ENCODE data around the gene RBM4. TPM values are rescaled to one million over a fixed set of nuclear protein-coding genes. Genes with fewer than 3 reads are reported as not detected.
"Not testable (repeated sequence)": the region's sequence is repeated elsewhere in the genome, so short reads cannot be mapped to it uniquely, and the experiment has no call there.

The RBM4 gene, protein sequence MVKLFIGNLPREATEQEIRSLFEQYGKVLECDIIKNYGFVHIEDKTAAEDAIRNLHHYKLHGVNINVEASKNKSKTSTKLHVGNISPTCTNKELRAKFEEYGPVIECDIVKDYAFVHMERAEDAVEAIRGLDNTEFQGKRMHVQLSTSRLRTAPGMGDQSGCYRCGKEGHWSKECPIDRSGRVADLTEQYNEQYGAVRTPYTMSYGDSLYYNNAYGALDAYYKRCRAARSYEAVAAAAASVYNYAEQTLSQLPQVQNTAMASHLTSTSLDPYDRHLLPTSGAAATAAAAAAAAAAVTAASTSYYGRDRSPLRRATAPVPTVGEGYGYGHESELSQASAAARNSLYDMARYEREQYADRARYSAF
- 176 TPM for total RNA-seq

GRCh38 chr11:66638177-66639065, at the start of gene RBM4:
TSS of gene RBM4 (plus strand) at chr11:66638703. CDS start at chr11:66639712, 1,009 bp downstream.
- DNase-seq (ENCODE audit: low spot score), result peak; percentile 99

GRCh38 chr11:66589315-66589714, 49.2 kb upstream of the RBM4 start:
- not testable (repeated sequence) for DNase-seq (ENCODE audit: low spot score)

- DNase-seq (ENCODE audit: low spot score), result no peak
These were observed 48.4 kb upstream of the RBM4 start for GRCh38 chr11:66589996-66590675.

- no peak for DNase-seq (ENCODE audit: low spot score)
These were observed 47.3 kb upstream of the RBM4 start for GRCh38 chr11:66591175-66591574.

- DNase-seq (ENCODE audit: low spot score), result peak; percentile 97
These were observed 45.8 kb upstream of the RBM4 start, which contains the start of the genes CCDC87 and CCS for GRCh38 chr11:66592457-66593302. TSS of gene CCDC87 (minus strand) at chr11:66593063. CDS start at chr11:66593015, 48 bp downstream. TSS of gene CCS (plus strand) at chr11:66593185. CDS start at chr11:66593262, 77 bp downstream.

DNA sequence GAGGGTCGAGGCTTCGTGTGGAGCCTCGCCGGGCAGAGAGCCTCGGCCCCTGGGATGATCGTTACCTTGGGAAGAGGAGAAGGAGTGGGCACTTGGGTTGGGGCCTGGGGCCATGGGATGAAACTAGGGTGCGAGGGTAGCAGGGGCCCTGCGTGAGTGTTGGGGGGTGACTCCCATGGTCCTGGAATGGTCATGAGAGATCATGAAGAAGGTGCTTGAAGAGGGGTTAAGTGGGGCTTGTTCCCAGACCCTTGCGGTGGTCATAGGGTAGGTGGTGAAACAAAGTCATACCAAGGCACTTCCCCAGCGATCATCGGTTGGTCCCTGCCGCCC, 45.2 kb upstream of the RBM4 start:
- no peak for DNase-seq (ENCODE audit: low spot score)

- DNase-seq (ENCODE audit: low spot score), result no peak
These were observed 44.9 kb upstream of the RBM4 start for GRCh38 chr11:66593650-66594049.

DNA sequence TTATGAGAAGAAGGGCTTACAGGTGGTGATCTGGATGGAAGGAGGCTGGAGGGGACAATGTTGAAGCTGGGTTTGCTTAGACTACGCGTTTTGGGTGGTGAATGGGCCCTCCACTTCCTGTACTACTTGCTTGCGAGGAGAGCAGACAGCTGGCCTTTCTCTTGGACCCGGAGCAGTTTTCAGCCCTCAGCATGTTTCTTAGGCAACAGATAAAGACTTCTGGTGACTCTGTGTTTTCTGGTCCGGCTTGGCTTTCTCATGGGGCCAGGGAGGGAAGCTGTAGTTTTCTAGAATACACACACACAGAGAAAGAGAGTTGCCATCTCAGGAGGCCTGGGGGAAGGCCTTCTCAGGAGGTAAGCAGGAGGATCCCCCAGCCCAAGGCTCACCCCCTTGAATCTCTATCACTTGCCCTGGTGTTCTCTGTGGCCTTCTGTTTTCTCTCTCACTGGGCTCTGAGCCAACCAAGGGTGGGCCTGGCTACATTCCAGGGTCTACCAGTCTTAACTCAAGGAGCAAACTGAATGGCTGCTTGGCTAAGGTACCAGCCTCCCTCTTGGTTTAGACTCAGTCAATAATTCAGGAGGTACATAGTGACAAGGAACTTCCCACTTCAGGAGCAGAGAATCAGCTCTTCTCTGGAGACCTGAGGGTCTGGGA, 43.1 kb upstream of the RBM4 start:
- no peak for DNase-seq (ENCODE audit: low spot score)

DNA sequence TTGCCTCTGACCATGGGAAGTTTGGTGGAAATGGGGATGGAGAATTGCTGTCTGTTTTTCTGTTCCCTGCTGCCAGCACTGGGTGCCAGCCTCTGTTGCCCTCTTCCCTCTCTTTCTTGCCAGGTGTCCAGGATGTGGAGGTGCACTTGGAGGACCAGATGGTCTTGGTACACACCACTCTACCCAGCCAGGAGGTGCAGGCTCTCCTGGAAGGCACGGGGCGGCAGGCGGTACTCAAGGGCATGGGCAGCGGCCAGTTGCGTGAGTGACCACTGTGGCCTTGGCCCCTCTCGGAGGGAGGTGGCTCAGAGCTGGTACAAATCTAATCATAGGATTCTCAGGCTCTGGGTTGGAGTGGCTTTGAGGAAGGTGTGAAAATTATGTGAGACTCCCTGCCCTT, 39.5 kb upstream of the RBM4 start:
- no peak for DNase-seq (ENCODE audit: low spot score)

- no peak for DNase-seq (ENCODE audit: low spot score)
These were observed 38.3 kb upstream of the RBM4 start for GRCh38 chr11:66600219-66600618.

GRCh38 chr11:66600631-66601233, 37.8 kb upstream of the RBM4 start:
- DNase-seq (ENCODE audit: low spot score), result no peak

GRCh38 chr11:66603072-66603471, 35.4 kb upstream of the RBM4 start:
- DNase-seq (ENCODE audit: low spot score), result no peak

- no peak for DNase-seq (ENCODE audit: low spot score)
These were observed 34.3 kb upstream of the RBM4 start for GRCh38 chr11:66604155-66604554.

DNA sequence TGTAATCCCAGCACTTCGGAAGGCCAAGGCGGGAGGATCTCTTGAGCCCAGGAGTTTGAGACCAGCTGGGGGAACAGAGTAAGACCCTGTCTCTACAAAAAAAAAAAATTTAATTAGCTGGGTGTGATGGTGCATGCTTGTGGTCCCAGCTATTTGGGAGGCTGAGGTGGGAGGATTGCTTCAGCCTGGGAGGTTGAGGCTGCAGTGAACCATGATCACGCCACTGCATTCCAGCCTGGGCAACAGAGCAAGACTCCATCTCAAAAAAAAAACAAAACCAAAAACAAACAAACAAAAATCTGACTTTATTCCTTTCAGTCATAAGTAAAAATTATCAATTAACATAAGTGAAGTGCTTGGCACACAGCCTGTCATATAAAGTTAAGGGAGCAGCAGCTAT, 31.9 kb upstream of the RBM4 start:
- DNase-seq (ENCODE audit: low spot score), result not testable (repeated sequence)

- peak; percentile 88 for DNase-seq (ENCODE audit: low spot score)
These were observed 31.2 kb upstream of the RBM4 start for GRCh38 chr11:66607126-66607834.

DNA sequence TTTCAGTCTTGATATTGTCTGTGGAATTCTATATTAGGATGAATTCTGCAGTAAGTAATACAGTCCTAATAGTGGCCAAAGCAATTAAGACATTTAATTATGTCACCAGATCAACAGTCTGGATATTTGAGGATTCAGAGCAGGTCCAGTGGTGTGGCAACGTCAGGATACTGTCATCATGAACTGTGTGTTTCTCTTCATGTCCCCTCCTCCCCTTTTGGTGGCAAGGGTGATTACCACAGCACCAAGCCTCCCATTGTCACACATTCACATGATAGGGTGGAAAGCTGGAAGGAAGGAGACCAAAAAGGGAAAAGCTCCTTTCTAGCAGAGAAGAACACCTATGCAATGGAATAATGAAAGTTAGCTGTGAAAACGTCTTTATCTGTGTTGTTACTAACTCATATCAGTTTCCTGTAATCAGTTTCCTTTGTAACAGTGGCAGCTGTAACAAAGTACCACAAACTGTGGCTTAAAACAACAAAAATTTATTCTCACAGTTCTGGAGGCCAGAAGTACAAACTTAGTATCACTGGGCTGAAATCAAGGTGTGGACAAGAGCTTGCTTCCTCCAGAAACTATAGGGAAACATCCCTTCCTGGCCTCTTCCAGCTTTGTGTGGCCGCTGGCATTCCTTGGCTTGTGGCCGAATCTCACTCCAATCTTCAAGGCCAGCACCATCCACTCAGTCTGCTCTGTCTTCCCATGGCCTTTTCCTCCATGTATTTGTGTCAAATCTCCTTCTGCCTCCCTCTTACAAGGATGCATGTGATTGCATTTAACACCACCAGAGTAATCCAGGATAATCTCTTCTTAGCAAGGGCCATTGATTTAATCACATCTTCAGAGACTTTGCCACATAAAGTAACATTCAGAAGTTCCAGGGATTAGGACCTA, 28.5 kb upstream of the RBM4 start:
- DNase-seq (ENCODE audit: low spot score), result no peak

DNA sequence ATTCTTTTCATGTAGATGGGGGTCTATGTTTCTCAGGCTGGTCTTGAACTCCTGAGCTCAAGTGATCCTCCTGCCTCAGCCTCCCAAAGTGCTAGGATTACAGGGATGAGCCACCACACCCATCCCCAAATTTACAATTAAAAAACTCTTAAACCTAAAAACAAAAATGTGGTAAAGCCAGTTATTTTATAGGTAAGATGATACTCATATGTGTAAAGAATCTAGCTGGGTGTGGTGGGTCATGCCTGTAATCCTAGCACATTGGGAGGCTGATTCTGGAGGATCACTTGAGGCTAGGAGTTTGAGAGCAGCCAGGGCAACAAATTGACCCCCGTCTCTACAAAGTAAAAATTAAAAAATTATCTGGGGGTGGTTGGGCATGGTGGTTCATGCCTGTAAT, 26.0 kb upstream of the RBM4 start:
- DNase-seq (ENCODE audit: low spot score), result no peak

GRCh38 chr11:66614073-66614472, 24.4 kb upstream of the RBM4 start:
- DNase-seq (ENCODE audit: low spot score), result no peak
